ENCODE results near the gene FAM181A. TPM values are rescaled to one million over a fixed set of nuclear protein-coding genes. Genes with fewer than 3 reads are reported as not detected.

FAM181A gene
- total and polyA plus RNA-seq, 4 experiments from 2014 or later = not detected

- Mint-ChIP-seq H3K36me3 (no peaks in the 10 kb centered on the region), H3K4me3 (no peak overlapping the region), H3K9me3 (peaks cover 0 to 20% (median 6%) of the 10 kb centered on the region in 8 donors), H3K27me3 (peaks cover 2 to 5% of the 10 kb centered on the region in 2 donors), H3K4me1 (peaks cover 0 to 2% (median under 1%) of the 10 kb centered on the region in 4 donors), H3K27ac (no peak overlapping the region)
- Histone ChIP-seq H3K4me3 (ENCODE audit: low read length in 2 of 2) (no peak overlapping the region), H3K9me3 (ENCODE audit: control insufficient read depth in 1 of 2, low read length in 2 of 2) (no peaks in the 10 kb centered on the region), H3K4me1 (ENCODE audit: insufficient read depth, low read length) (no peaks in the 10 kb centered on the region), H3K36me3 (ENCODE audit: insufficient read depth, low read length) (no peaks in the 10 kb centered on the region), H3K27me3 (ENCODE audit: insufficient read depth, low read length) (no peaks in the 10 kb centered on the region), H3K27ac (ENCODE audit: low read depth, low read length) (no peak overlapping the region)
- no peak for DNase-seq
- CTCF ChIA-PET (ENCODE audit: partially characterized antibody) = interaction anchor here (1.4 to 1.7 kb wide), 2 partner anchors 10 kb away, joined by 3 to 7 read pairs; no protein-coding TSS in a partner anchor
- intact Hi-C loops (cut with micrococcal nuclease) = no loop called here
- POLR2A ChIA-PET (ENCODE audit: partially characterized antibody) = no interaction called here
Measured at GRCh38 chr14:93914278-93914677, 12.9 kb upstream of the FAM181A start.

- Histone ChIP-seq H3K36me3 (ENCODE audit: insufficient read depth, low read length) (no peaks in the 10 kb centered on the region), H3K27ac (ENCODE audit: low read depth, low read length) (no peak overlapping the region), H3K4me3 (ENCODE audit: low read length in 2 of 2) (no peak overlapping the region), H3K27me3 (ENCODE audit: insufficient read depth, low read length) (no peaks in the 10 kb centered on the region), H3K4me1 (ENCODE audit: insufficient read depth, low read length) (no peaks in the 10 kb centered on the region), H3K9me3 (ENCODE audit: control insufficient read depth in 1 of 2, low read length in 2 of 2) (no peaks in the 10 kb centered on the region)
- Mint-ChIP-seq H3K9me3 (peaks cover 0 to 24% (median 8%) of the 10 kb centered on the region in 8 donors), H3K27ac (no peak overlapping the region), H3K36me3 (no peaks in the 10 kb centered on the region), H3K27me3 (peaks cover 2 to 5% of the 10 kb centered on the region in 2 donors), H3K4me3 (no peak overlapping the region), H3K4me1 (peaks cover 0 to 2% (median under 1%) of the 10 kb centered on the region in 4 donors)
- DNase-seq = no peak
- intact Hi-C loops (cut with micrococcal nuclease) = no loop called here
- POLR2A ChIA-PET (ENCODE audit: partially characterized antibody) = no interaction called here
- CTCF ChIA-PET (ENCODE audit: partially characterized antibody) = interaction anchor here (1.4 to 1.7 kb wide), 2 partner anchors 9 to 11 kb away, joined by 3 to 7 read pairs; no protein-coding TSS in a partner anchor
Measured at GRCh38 chr14:93915070-93915705, 12.0 kb upstream of the FAM181A start.

GRCh38 chr14:93915800-93916199, 11.3 kb upstream of the FAM181A start:
- no peaks in the 10 kb centered on the region for H3K36me3 ChIP-seq (ENCODE audit: insufficient read depth, low read length)
- Mint-ChIP-seq H3K4me3 (no peak overlapping the region), H3K27ac (no peak overlapping the region), H3K4me1 (peaks cover 0 to 2% (median under 1%) of the 10 kb centered on the region in 4 donors), H3K36me3 (no peaks in the 10 kb centered on the region), H3K9me3 (peaks cover 0 to 24% (median 8%) of the 10 kb centered on the region in 8 donors), H3K27me3 (peaks cover 2 to 5% of the 10 kb centered on the region in 2 donors)
- ChIA-PET CTCF (ENCODE audit: partially characterized antibody) (interaction anchor here (1.7 kb wide), 1 partner anchor 11 kb away, joined by 7 read pairs; no protein-coding TSS in a partner anchor), POLR2A (ENCODE audit: partially characterized antibody) (no interaction called here)
- intact Hi-C loops (cut with micrococcal nuclease) = no loop called here
- no peak overlapping the region for H3K27ac ChIP-seq (ENCODE audit: low read depth, low read length)
- no peak for DNase-seq
- H3K4me3 ChIP-seq (ENCODE audit: low read length in 2 of 2) = no peak overlapping the region
- H3K9me3 ChIP-seq (ENCODE audit: control insufficient read depth in 1 of 2, low read length in 2 of 2) = no peaks in the 10 kb centered on the region
- no peaks in the 10 kb centered on the region for H3K27me3 ChIP-seq (ENCODE audit: insufficient read depth, low read length)
- no peaks in the 10 kb centered on the region for H3K4me1 ChIP-seq (ENCODE audit: insufficient read depth, low read length)

- Mint-ChIP-seq H3K36me3 (no peaks in the 10 kb centered on the region), H3K4me3 (no peak overlapping the region), H3K27ac (no peak overlapping the region), H3K27me3 (peaks cover 2 to 5% of the 10 kb centered on the region in 2 donors), H3K4me1 (peaks cover 0 to 2% (median under 1%) of the 10 kb centered on the region in 4 donors), H3K9me3 (peaks cover 0 to 24% (median 8%) of the 10 kb centered on the region in 8 donors)
- ChIA-PET POLR2A (ENCODE audit: partially characterized antibody) (no interaction called here), CTCF (ENCODE audit: partially characterized antibody) (no interaction called here)
- Histone ChIP-seq H3K27me3 (ENCODE audit: insufficient read depth, low read length) (no peaks in the 10 kb centered on the region), H3K4me1 (ENCODE audit: insufficient read depth, low read length) (no peaks in the 10 kb centered on the region), H3K36me3 (ENCODE audit: insufficient read depth, low read length) (no peaks in the 10 kb centered on the region), H3K9me3 (ENCODE audit: control insufficient read depth in 1 of 2, low read length in 2 of 2) (no peaks in the 10 kb centered on the region), H3K4me3 (ENCODE audit: low read length in 2 of 2) (no peak overlapping the region), H3K27ac (ENCODE audit: low read depth, low read length) (no peak overlapping the region)
- intact Hi-C loops (cut with micrococcal nuclease) = no loop called here
- DNase-seq = no peak
Measured at GRCh38 chr14:93916498-93916897, 10.6 kb upstream of the FAM181A start.

- ChIA-PET CTCF (ENCODE audit: partially characterized antibody) (no interaction called here), POLR2A (ENCODE audit: partially characterized antibody) (no interaction called here)
- H3K9me3 ChIP-seq (ENCODE audit: control insufficient read depth in 1 of 2, low read length in 2 of 2) = no peaks in the 10 kb centered on the region
- Mint-ChIP-seq H3K9me3 (peaks cover 0 to 24% (median 8%) of the 10 kb centered on the region in 8 donors), H3K4me1 (peaks cover 0 to 2% (median under 1%) of the 10 kb centered on the region in 4 donors), H3K27ac (no peak overlapping the region), H3K4me3 (no peak overlapping the region), H3K27me3 (peaks cover 2 to 5% of the 10 kb centered on the region in 2 donors), H3K36me3 (no peaks in the 10 kb centered on the region)
- no peaks in the 10 kb centered on the region for H3K27me3 ChIP-seq (ENCODE audit: insufficient read depth, low read length)
- H3K4me1 ChIP-seq (ENCODE audit: insufficient read depth, low read length) = no peaks in the 10 kb centered on the region
- no peak overlapping the region for H3K4me3 ChIP-seq (ENCODE audit: low read length in 2 of 2)
- H3K36me3 ChIP-seq (ENCODE audit: insufficient read depth, low read length) = no peaks in the 10 kb centered on the region
- no peak for DNase-seq
- H3K27ac ChIP-seq (ENCODE audit: low read depth, low read length) = no peak overlapping the region
- intact Hi-C loops (cut with micrococcal nuclease) = no loop called here
Measured at GRCh38 chr14:93917141-93917540, 10.0 kb upstream of the FAM181A start.

- no peak for DNase-seq
- Mint-ChIP-seq H3K36me3 (no peaks in the 10 kb centered on the region), H3K27ac (no peak overlapping the region), H3K9me3 (peaks cover 0 to 7% (median 4%) of the 10 kb centered on the region in 8 donors), H3K4me3 (no peak overlapping the region), H3K4me1 (no peaks in the 10 kb centered on the region), H3K27me3 (peaks cover 0 to 2% of the 10 kb centered on the region in 2 donors)
- Histone ChIP-seq H3K9me3 (ENCODE audit: control insufficient read depth in 1 of 2, low read length in 2 of 2) (no peaks in the 10 kb centered on the region), H3K27ac (ENCODE audit: low read depth, low read length) (no peak overlapping the region), H3K27me3 (ENCODE audit: insufficient read depth, low read length) (no peaks in the 10 kb centered on the region), H3K4me3 (ENCODE audit: low read length in 2 of 2) (no peak overlapping the region), H3K4me1 (ENCODE audit: insufficient read depth, low read length) (no peaks in the 10 kb centered on the region), H3K36me3 (ENCODE audit: insufficient read depth, low read length) (no peaks in the 10 kb centered on the region)
- ChIA-PET CTCF (ENCODE audit: partially characterized antibody) (interaction anchor here (0.8 kb wide), 1 partner anchor 114 kb away, joined by 4 read pairs; no protein-coding TSS in a partner anchor), POLR2A (ENCODE audit: partially characterized antibody) (no interaction called here)
- intact Hi-C loops (cut with micrococcal nuclease) = no loop called here
Measured at GRCh38 chr14:93921001-93921806, 5.9 kb upstream of the FAM181A start.

GRCh38 chr14:93923626-93924025, 3.5 kb upstream of the FAM181A start:
- CTCF ChIA-PET (ENCODE audit: partially characterized antibody) = interaction anchor here (0.5 to 2.3 kb wide), 6 partner anchors 9 to 1315 kb away, joined by 3 to 8 read pairs (median 3); no protein-coding TSS in a partner anchor

More at GRCh38 chr14:93923626-93924025, 3.5 kb upstream of the FAM181A start:
- no peaks in the 10 kb centered on the region for H3K36me3 ChIP-seq (ENCODE audit: insufficient read depth, low read length)
- H3K27me3 ChIP-seq (ENCODE audit: insufficient read depth, low read length) = no peaks in the 10 kb centered on the region
- Mint-ChIP-seq H3K4me3 (no peak overlapping the region), H3K27ac (no peak overlapping the region), H3K9me3 (peaks cover 0 to 5% (median 3%) of the 10 kb centered on the region in 8 donors), H3K27me3 (no peaks in the 10 kb centered on the region), H3K36me3 (no peaks in the 10 kb centered on the region), H3K4me1 (no peaks in the 10 kb centered on the region)
- no peaks in the 10 kb centered on the region for H3K9me3 ChIP-seq (ENCODE audit: control insufficient read depth in 1 of 2, low read length in 2 of 2)
- H3K4me1 ChIP-seq (ENCODE audit: insufficient read depth, low read length) = no peaks in the 10 kb centered on the region
- POLR2A ChIA-PET (ENCODE audit: partially characterized antibody) = interaction anchor here (0.6 kb wide), 1 partner anchor 39 kb away, joined by 3 read pairs; no protein-coding TSS in a partner anchor
- no peak for DNase-seq
- intact Hi-C loops (cut with micrococcal nuclease) = no loop called here
- H3K27ac ChIP-seq (ENCODE audit: low read depth, low read length) = no peak overlapping the region
- H3K4me3 ChIP-seq (ENCODE audit: low read length in 2 of 2) = no peak overlapping the region
